ENCODE measurements around the gene PBRM1.

The PBRM1 gene

DNA sequence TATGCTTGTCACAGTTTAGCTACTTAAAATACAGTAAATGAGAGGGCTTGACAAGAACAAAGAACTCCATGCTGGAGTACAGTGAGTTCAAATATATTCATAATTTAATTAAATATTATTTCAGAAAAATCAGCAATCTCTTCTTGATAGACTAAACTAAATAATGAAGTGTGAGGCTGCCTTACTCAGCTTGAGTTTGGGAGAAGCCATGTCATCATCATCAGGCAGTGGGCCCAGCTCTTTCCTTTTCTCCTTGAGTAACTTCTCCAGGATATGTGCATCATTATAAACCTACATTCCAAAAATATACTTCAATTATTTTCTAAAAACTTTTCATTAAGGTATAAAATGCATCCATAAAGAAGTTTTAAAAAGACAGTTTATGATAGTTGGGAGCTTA lies 70.5 kb downstream of the PBRM1 start:
- Mint-ChIP-seq H3K4me1 (no peaks in the 10 kb centered on the region), H3K9me3 (no peaks in the 10 kb centered on the region), H3K4me3 (no peak overlapping the region), H3K27ac (no peak overlapping the region), H3K36me3 (ENCODE audit: low read depth) (peaks cover 80% of the 10 kb centered on the region), H3K27me3 (ENCODE audit: low read depth) (no peaks in the 10 kb centered on the region)
- TF ChIP-seq, protein P1, sequence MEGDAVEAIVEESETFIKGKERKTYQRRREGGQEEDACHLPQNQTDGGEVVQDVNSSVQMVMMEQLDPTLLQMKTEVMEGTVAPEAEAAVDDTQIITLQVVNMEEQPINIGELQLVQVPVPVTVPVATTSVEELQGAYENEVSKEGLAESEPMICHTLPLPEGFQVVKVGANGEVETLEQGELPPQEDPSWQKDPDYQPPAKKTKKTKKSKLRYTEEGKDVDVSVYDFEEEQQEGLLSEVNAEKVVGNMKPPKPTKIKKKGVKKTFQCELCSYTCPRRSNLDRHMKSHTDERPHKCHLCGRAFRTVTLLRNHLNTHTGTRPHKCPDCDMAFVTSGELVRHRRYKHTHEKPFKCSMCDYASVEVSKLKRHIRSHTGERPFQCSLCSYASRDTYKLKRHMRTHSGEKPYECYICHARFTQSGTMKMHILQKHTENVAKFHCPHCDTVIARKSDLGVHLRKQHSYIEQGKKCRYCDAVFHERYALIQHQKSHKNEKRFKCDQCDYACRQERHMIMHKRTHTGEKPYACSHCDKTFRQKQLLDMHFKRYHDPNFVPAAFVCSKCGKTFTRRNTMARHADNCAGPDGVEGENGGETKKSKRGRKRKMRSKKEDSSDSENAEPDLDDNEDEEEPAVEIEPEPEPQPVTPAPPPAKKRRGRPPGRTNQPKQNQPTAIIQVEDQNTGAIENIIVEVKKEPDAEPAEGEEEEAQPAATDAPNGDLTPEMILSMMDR (IDR thresholded peaks at IDR 0.05; ENCODE audit: unreplicated experiment in 3 of 3) = no peak

DNA sequence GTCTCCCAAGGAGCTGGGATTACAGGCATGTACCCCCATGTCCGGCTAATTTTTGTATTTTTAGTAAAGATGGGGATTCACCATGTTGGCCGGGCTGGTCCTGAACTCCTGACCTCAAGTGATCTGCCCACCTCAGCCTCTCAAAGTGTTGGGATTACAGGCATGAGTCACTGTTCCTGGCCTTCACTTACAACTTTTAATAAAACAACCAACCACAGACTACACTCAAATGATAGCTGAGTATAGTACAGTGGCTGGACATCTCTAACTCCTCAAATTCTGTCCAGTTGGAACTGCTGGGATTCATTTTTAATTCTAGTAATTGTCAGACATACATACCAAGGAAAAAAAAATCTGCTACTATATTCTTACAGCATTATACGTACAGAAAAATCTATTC lies 71.0 kb downstream of the PBRM1 start:
- peaks cover 78% of the 10 kb centered on the region for H3K36me3 Mint-ChIP-seq (ENCODE audit: low read depth)
- no peaks in the 10 kb centered on the region for H3K27me3 Mint-ChIP-seq (ENCODE audit: low read depth)
- no peak overlapping the region for H3K27ac Mint-ChIP-seq
- TF ChIP-seq, protein P1 (IDR thresholded peaks at IDR 0.05; ENCODE audit: unreplicated experiment in 3 of 3) = no peak
- no peaks in the 10 kb centered on the region for H3K9me3 Mint-ChIP-seq
- H3K4me3 Mint-ChIP-seq = no peak overlapping the region
- no peaks in the 10 kb centered on the region for H3K4me1 Mint-ChIP-seq

DNA sequence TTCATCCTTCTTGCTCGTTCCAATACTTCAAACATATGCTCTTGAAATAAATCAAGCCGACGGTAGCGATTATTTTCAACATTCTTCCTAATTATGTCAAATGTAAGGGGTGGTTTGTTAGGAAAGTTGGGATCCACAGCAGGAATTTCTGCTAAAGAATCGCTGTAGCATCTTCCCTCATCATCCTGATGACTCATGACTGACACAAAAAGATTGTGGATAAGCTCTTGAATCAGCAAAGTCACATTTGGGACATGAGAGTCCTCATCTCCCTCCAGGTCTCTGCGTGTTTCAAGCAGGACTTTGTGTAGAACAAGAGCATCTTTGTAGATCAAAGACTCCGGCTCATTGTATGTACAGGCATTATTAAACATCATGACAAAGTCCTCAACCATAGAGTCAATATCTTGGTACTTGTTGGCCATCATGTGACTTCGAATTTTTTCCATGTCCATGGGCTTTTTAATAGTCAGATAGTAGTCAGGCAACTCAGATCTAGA lies 76.3 kb downstream of the PBRM1 start:
- no peaks in the 10 kb centered on the region for H3K9me3 Mint-ChIP-seq
- peaks cover 5% of the 10 kb centered on the region for H3K4me1 Mint-ChIP-seq

DNA sequence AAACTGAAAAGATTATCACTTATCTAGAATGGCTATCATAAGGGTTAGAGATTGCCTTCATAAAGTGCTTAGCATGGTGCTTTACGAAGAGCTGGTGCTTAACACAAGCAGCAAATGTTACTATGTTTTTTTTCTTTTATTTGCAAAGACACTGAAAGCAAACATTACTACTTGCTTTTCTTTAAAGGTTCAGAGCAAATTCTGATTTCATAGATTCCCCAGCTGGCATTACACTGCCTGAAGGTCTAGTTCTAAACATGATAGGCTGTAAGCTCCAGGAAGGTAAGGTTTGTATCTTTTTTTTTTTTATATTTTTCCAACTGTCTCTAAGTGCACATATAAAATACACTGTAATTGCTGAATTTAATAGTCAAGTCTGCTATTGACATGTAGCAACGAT lies 77.4 kb downstream of the PBRM1 start:
- no peak overlapping the region for H3K27ac Mint-ChIP-seq
- H3K27me3 Mint-ChIP-seq (ENCODE audit: low read depth) = no peaks in the 10 kb centered on the region
- H3K9me3 Mint-ChIP-seq = peaks cover 6% of the 10 kb centered on the region
- H3K4me1 Mint-ChIP-seq = peaks cover 5% of the 10 kb centered on the region
- H3K36me3 Mint-ChIP-seq (ENCODE audit: low read depth) = peaks cover 78% of the 10 kb centered on the region
- H3K4me3 Mint-ChIP-seq = no peak overlapping the region
- TF ChIP-seq, protein P1 (IDR thresholded peaks at IDR 0.05; ENCODE audit: unreplicated experiment in 3 of 3) = no peak

More for the DNA sequence above, 76.3 kb downstream of the PBRM1 start:
- H3K27ac Mint-ChIP-seq = no peak overlapping the region
- peaks cover 75% of the 10 kb centered on the region for H3K36me3 Mint-ChIP-seq (ENCODE audit: low read depth)
- TF ChIP-seq, protein P1 (IDR thresholded peaks at IDR 0.05; ENCODE audit: unreplicated experiment in 3 of 3) = no peak
- no peaks in the 10 kb centered on the region for H3K27me3 Mint-ChIP-seq (ENCODE audit: low read depth)
- H3K4me3 Mint-ChIP-seq = no peak overlapping the region

DNA sequence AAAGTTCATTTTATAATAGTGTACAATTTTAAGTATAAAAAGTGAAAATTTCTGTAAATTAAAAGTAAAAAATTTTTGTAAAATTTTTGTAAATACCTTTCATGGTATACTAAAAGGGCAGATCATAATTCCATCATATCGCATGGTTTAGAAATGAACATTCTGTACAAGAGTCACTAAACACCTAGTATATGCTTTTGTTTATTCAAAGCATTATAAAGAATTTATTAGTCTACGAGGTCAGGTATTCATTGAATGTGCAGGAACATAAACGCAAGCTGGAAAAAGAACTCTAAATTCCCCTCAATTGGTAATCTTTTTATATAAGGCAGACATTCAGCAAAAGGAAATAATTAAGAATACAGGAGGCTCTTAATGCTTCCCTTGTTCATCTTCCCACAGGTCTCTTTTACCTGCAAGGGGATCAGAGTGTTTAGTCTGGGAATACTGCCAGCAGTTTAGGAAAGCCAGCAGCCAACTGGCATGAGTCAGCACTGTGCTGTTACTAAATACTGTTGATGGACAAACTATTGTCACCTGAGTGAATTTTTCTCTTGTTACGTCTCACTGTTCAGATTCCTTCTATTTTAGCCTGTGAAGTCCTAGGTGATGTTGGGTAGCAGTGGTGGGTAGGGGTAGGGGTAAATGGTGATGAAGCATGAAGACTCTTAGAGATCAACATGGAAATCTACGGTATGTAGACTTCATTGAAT lies 79.2 kb downstream of the PBRM1 start:
- TF ChIP-seq, protein P1 (IDR thresholded peaks at IDR 0.05; ENCODE audit: unreplicated experiment in 3 of 3) = no peak
- Mint-ChIP-seq H3K27ac (no peak overlapping the region), H3K27me3 (ENCODE audit: low read depth) (no peaks in the 10 kb centered on the region), H3K4me3 (no peak overlapping the region), H3K36me3 (ENCODE audit: low read depth) (peaks cover 82% of the 10 kb centered on the region), H3K4me1 (peaks cover 5% of the 10 kb centered on the region), H3K9me3 (peaks cover 20% of the 10 kb centered on the region)

DNA sequence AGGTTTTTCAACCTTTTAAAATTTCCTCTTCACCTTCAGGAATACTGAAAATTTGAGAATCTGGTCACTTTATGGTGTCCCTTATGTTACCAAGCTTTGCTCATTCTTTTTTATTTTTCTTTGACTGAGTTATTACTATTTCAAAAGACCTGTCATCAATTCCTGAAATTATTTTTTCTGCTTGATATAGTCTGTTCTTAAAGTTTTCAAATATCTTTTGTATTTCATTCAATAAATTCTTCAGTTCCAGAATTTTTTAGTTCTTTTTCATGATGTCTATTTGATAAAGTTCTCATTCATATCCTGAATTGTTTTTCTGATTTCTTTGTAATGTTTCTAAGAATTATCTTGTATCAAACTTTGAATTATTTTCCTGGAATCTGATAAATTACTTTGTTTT lies 85.5 kb downstream of the PBRM1 start:
- no peaks in the 10 kb centered on the region for H3K27me3 Mint-ChIP-seq (ENCODE audit: low read depth)
- peaks cover 43% of the 10 kb centered on the region for H3K9me3 Mint-ChIP-seq
- peaks cover 91% of the 10 kb centered on the region for H3K36me3 Mint-ChIP-seq (ENCODE audit: low read depth)

More for the DNA sequence above, 85.5 kb downstream of the PBRM1 start:
- TF ChIP-seq, protein P1 (IDR thresholded peaks at IDR 0.05; ENCODE audit: unreplicated experiment in 3 of 3) = no peak
- H3K27ac Mint-ChIP-seq = no peak overlapping the region
- H3K4me1 Mint-ChIP-seq = no peaks in the 10 kb centered on the region
- no peak overlapping the region for H3K4me3 Mint-ChIP-seq
